ENCODE data around the gene SPOCK1. TPM values are rescaled to one million over a fixed set of nuclear protein-coding genes. Genes with fewer than 3 reads are reported as not detected.

Gene SPOCK1
- total and polyA plus RNA-seq, 2 donors (not counting 3 experiments of a cell fraction or from before 2014, with no cell fraction given), result 144 to 280 TPM

DNA sequence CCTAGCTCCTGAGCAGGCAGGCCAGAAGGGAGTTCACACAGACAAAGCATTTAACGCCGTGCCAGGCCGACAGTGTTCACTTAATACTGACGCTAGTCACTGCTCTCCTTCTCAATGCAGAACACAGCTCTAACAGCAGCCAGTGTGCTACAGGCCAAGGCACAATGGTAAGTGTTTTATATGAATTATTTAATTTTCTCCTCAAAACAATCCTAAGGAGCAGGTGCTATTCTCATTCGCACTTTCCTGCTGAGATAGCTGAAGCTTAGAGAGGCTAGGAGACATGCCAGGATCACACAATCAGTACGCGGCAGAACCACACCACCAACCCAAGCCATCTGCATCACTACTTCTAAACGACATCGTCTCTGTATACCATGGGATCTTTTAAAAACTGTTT, 170.7 kb downstream of the SPOCK1 start:
- Histone ChIP-seq H3K4me2 (ENCODE audit: insufficient read depth, low read length) (no peak overlapping the region), H3K4me1 (ENCODE audit: control insufficient read depth, extremely low read depth, insufficient read depth, low read length) (peaks cover 2% of the 10 kb centered on the region), H3K79me2 (ENCODE audit: control insufficient read depth, insufficient read depth, low read length) (peaks cover 87% of the 10 kb centered on the region), H3K9ac (replicated peaks; ENCODE audit: extremely low read depth, insufficient read depth, low read length) (no peak overlapping the region), H3K4me3 (replicated peaks in 1 of 3; ENCODE audit: insufficient read depth in 1 of 3, low read depth in 1 of 3, low read length in 3 of 3) (no peak overlapping the region), H3K9me3 (replicated peaks; ENCODE audit: control insufficient read depth, insufficient read depth, low read length) (no peaks in the 10 kb centered on the region), H3K9me1 (replicated peaks; ENCODE audit: control insufficient read depth, extremely low read depth, insufficient read depth, low read length) (no peaks in the 10 kb centered on the region), H3K36me3 (ENCODE audit: control insufficient read depth in 2 of 2, extremely low read depth in 1 of 2, insufficient read depth in 2 of 2, low read length in 2 of 2) (no peaks in the 10 kb centered on the region), H3K27ac (ENCODE audit: insufficient read depth, low read depth, low read length) (no peak overlapping the region), H4K20me1 (replicated peaks; ENCODE audit: control insufficient read depth, extremely low read depth, insufficient read depth, low read length) (no peaks in the 10 kb centered on the region), H3K27me3 (ENCODE audit: control insufficient read depth in 2 of 2, insufficient read depth in 2 of 2, low read length in 2 of 2) (no peaks in the 10 kb centered on the region), H2AFZ (ENCODE audit: low read depth, low read length) (no peak overlapping the region)
- DNase-seq (ENCODE audit: low read depth, low spot score) (no peak), FAIRE-seq (no peak)
- CTCF ChIA-PET, result interaction anchor here (1.1 kb wide), 1 partner anchor 16 kb away, joined by 5 read pairs; no protein-coding TSS in a partner anchor
- intact Hi-C loops (cut with micrococcal nuclease) (no loop called here), dilution Hi-C loops (cut with MboI; ENCODE audit: extremely low pct_ligation_motif_present, low sequenced_read_pairs) (no loop called here)
- POLR2A ChIA-PET, result no interaction called here
- no TSS peak for BruUV-seq (replicated peaks)
- TF ChIP-seq POLR2AphosphoS5 (IDR thresholded peaks at IDR 0.05; ENCODE audit: insufficient read depth, low read depth, low read length), result no peak
- TF ChIP-seq, protein P1, sequence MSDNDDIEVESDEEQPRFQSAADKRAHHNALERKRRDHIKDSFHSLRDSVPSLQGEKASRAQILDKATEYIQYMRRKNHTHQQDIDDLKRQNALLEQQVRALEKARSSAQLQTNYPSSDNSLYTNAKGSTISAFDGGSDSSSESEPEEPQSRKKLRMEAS (IDR thresholded peaks at IDR 0.05; ENCODE audit: insufficient read depth, insufficient read length), result no peak
- no peak for TF ChIP-seq JUN (IDR thresholded peaks at IDR 0.05; ENCODE audit: borderline replicate concordance, insufficient read depth, insufficient read length, low read depth)
- no peak for TF ChIP-seq GATA2 (IDR thresholded peaks at IDR 0.05; ENCODE audit: insufficient read depth, insufficient read length, low read depth, low read length)
- TF ChIP-seq EZH2 (IDR thresholded peaks at IDR 0.05; ENCODE audit: borderline replicate concordance, low read depth, low read length, severe bottlenecking), result no peak
- TF ChIP-seq MYC (IDR thresholded peaks at IDR 0.05; ENCODE audit: low read depth, low read length), result no peak
- no peak for TF ChIP-seq CTCF (IDR thresholded peaks at IDR 0.05; ENCODE audit: extremely low read depth in 1 of 2, insufficient read depth in 1 of 2, low read depth in 1 of 2, low read length in 2 of 2)
- TF ChIP-seq FOS (IDR thresholded peaks at IDR 0.05; ENCODE audit: borderline replicate concordance, insufficient read depth, low read length), result no peak
- no peak for TF ChIP-seq POLR2A (IDR thresholded peaks at IDR 0.05; ENCODE audit: low read depth, low read length)

Measured in endothelial cell of umbilical vein (primary cell).